Stimulated activated effector memory CD8-positive, alpha-beta T cell treated with anti-CD3 and anti-CD28 coated beads, Interleukin-12 subunit alpha, Interleukin-12 subunit beta, amount 100 ng/mL, for 72 hours (primary cell): ENCODE measurements around the gene CNMD.
A peak's percentile ranks its signal among the peaks of the same experiment; 100 is the strongest.

Experiments used
- ATAC-seq: fragments of 150-1000 bp; cut with Tn5 transposase; 2 replicates; pipeline ENCODE4 v1.10.0; 2021
- DNase-seq, 2 donors: peaks; one replicate each; pipeline ENCODE4 v3.0.0; 2021 to 2022; ENCODE audit warnings: low spot score in 2 of 2
- H3K27ac Mint-ChIP-seq: one replicate; pipeline ENCODE4 v1.8.0; 2022; ENCODE audit warnings: mild to moderate bottlenecking, mixed read lengths
- H3K36me3 Mint-ChIP-seq: one replicate; pipeline ENCODE4 v1.8.0; 2022; ENCODE audit warnings: mild to moderate bottlenecking, mixed read lengths
- H3K4me1 Mint-ChIP-seq: one replicate; pipeline ENCODE4 v1.8.0; 2022; ENCODE audit warnings: mixed read lengths
- H3K4me3 Mint-ChIP-seq: one replicate; pipeline ENCODE4 v1.8.0; 2022; ENCODE audit warnings: mild to moderate bottlenecking, mixed read lengths
- H3K9me3 Mint-ChIP-seq: one replicate; pipeline ENCODE4 v1.8.0; 2022; ENCODE audit warnings: mixed read lengths

CNMD gene

GRCh38 chr13:52739468-52740071 lies at the start of gene CNMD:
CNMD (minus strand) TSS chr13:52739820; CDS start chr13:52739701, 119 bp downstream.
- DNase-seq (no peak), ATAC-seq (peak; percentile 43)
- H3K4me1 Mint-ChIP-seq = peaks cover 6% of the 10 kb centered on the region
- no peaks in the 10 kb centered on the region for H3K36me3 Mint-ChIP-seq
- no peaks in the 10 kb centered on the region for H3K9me3 Mint-ChIP-seq
- no peak within 1 kb of the TSS for H3K27ac Mint-ChIP-seq
- peak within 1 kb of the TSS; percentile 21 for H3K4me3 Mint-ChIP-seq

GRCh38 chr13:52788011-52788410 lies 48.4 kb upstream of the CNMD start:
- H3K36me3 Mint-ChIP-seq = no peaks in the 10 kb centered on the region
- H3K9me3 Mint-ChIP-seq = no peaks in the 10 kb centered on the region
- no peaks in the 10 kb centered on the region for H3K4me1 Mint-ChIP-seq
- H3K4me3 Mint-ChIP-seq = no peak overlapping the region
- no peak overlapping the region for H3K27ac Mint-ChIP-seq
- ATAC-seq (no peak), DNase-seq (no peak)

GRCh38 chr13:52787235-52787634 lies 47.6 kb upstream of the CNMD start:
- no peaks in the 10 kb centered on the region for H3K9me3 Mint-ChIP-seq
- H3K4me1 Mint-ChIP-seq = no peaks in the 10 kb centered on the region
- no peaks in the 10 kb centered on the region for H3K36me3 Mint-ChIP-seq
- H3K4me3 Mint-ChIP-seq = no peak overlapping the region
- DNase-seq (no peak), ATAC-seq (no peak)
- no peak overlapping the region for H3K27ac Mint-ChIP-seq

GRCh38 chr13:52786766-52787165 lies 47.1 kb upstream of the CNMD start:
- Mint-ChIP-seq H3K4me1 (no peaks in the 10 kb centered on the region), H3K27ac (no peak overlapping the region), H3K9me3 (no peaks in the 10 kb centered on the region), H3K4me3 (no peak overlapping the region), H3K36me3 (no peaks in the 10 kb centered on the region)
- ATAC-seq (no peak), DNase-seq (no peak)

GRCh38 chr13:52785739-52786138 lies 46.1 kb upstream of the CNMD start:
- DNase-seq = no peak

GRCh38 chr13:52784591-52785340 lies 45.1 kb upstream of the CNMD start:
- Mint-ChIP-seq H3K4me1 (no peaks in the 10 kb centered on the region), H3K4me3 (no peak overlapping the region), H3K27ac (no peak overlapping the region), H3K36me3 (no peaks in the 10 kb centered on the region), H3K9me3 (no peaks in the 10 kb centered on the region)
- no peak for ATAC-seq
- no peak for DNase-seq

More at GRCh38 chr13:52785739-52786138, 46.1 kb upstream of the CNMD start:
- Mint-ChIP-seq H3K9me3 (no peaks in the 10 kb centered on the region), H3K4me1 (no peaks in the 10 kb centered on the region), H3K27ac (no peak overlapping the region), H3K36me3 (no peaks in the 10 kb centered on the region), H3K4me3 (no peak overlapping the region)
- no peak for ATAC-seq

GRCh38 chr13:52783943-52784342 lies 44.3 kb upstream of the CNMD start:
- no peak overlapping the region for H3K4me3 Mint-ChIP-seq
- H3K4me1 Mint-ChIP-seq = no peaks in the 10 kb centered on the region
- DNase-seq = no peak
- no peaks in the 10 kb centered on the region for H3K36me3 Mint-ChIP-seq
- H3K27ac Mint-ChIP-seq = no peak overlapping the region
- no peaks in the 10 kb centered on the region for H3K9me3 Mint-ChIP-seq
- ATAC-seq = no peak

GRCh38 chr13:52782471-52783448 lies 43.1 kb upstream of the CNMD start:
- DNase-seq = no peak
- no peak overlapping the region for H3K4me3 Mint-ChIP-seq
- no peaks in the 10 kb centered on the region for H3K9me3 Mint-ChIP-seq
- H3K36me3 Mint-ChIP-seq = no peaks in the 10 kb centered on the region
- H3K27ac Mint-ChIP-seq = no peak overlapping the region
- no peaks in the 10 kb centered on the region for H3K4me1 Mint-ChIP-seq
- ATAC-seq = no peak

- Mint-ChIP-seq H3K4me3 (no peak overlapping the region), H3K4me1 (no peaks in the 10 kb centered on the region), H3K9me3 (no peaks in the 10 kb centered on the region), H3K27ac (no peak overlapping the region), H3K36me3 (no peaks in the 10 kb centered on the region)
- no peak for DNase-seq
- no peak for ATAC-seq
These were observed 41.0 kb upstream of the CNMD start for GRCh38 chr13:52780611-52781010.

- Mint-ChIP-seq H3K4me3 (no peak overlapping the region), H3K27ac (no peak overlapping the region), H3K36me3 (no peaks in the 10 kb centered on the region), H3K4me1 (no peaks in the 10 kb centered on the region), H3K9me3 (no peaks in the 10 kb centered on the region)
- DNase-seq (no peak), ATAC-seq (no peak)
These were observed 40.5 kb upstream of the CNMD start for GRCh38 chr13:52780092-52780491.

GRCh38 chr13:52779103-52779502 lies 39.5 kb upstream of the CNMD start:
- H3K4me3 Mint-ChIP-seq = no peak overlapping the region
- no peaks in the 10 kb centered on the region for H3K4me1 Mint-ChIP-seq
- no peak for ATAC-seq
- H3K36me3 Mint-ChIP-seq = no peaks in the 10 kb centered on the region
- DNase-seq = no peak
- H3K9me3 Mint-ChIP-seq = no peaks in the 10 kb centered on the region
- no peak overlapping the region for H3K27ac Mint-ChIP-seq

GRCh38 chr13:52776726-52777125 lies 37.1 kb upstream of the CNMD start:
- H3K4me1 Mint-ChIP-seq = no peaks in the 10 kb centered on the region
- no peak for ATAC-seq
- H3K9me3 Mint-ChIP-seq = no peaks in the 10 kb centered on the region
- DNase-seq = no peak
- H3K4me3 Mint-ChIP-seq = no peak overlapping the region
- no peak overlapping the region for H3K27ac Mint-ChIP-seq
- no peaks in the 10 kb centered on the region for H3K36me3 Mint-ChIP-seq

GRCh38 chr13:52775511-52775910 lies 35.9 kb upstream of the CNMD start:
- DNase-seq (no peak), ATAC-seq (no peak)
- Mint-ChIP-seq H3K27ac (no peak overlapping the region), H3K4me1 (no peaks in the 10 kb centered on the region), H3K9me3 (no peaks in the 10 kb centered on the region), H3K36me3 (no peaks in the 10 kb centered on the region), H3K4me3 (no peak overlapping the region)

GRCh38 chr13:52767949-52768516 lies 28.4 kb upstream of the CNMD start:
- no peaks in the 10 kb centered on the region for H3K36me3 Mint-ChIP-seq
- H3K4me1 Mint-ChIP-seq = no peaks in the 10 kb centered on the region
- no peaks in the 10 kb centered on the region for H3K9me3 Mint-ChIP-seq
- DNase-seq (no peak), ATAC-seq (no peak)
- no peak overlapping the region for H3K4me3 Mint-ChIP-seq
- H3K27ac Mint-ChIP-seq = no peak overlapping the region
